Measurements from ENCODE around the gene IRAK1BP1. TPM values are rescaled to one million over a fixed set of nuclear protein-coding genes. Genes with fewer than 3 reads are reported as not detected.

The IRAK1BP1 gene
- total and polyA plus RNA-seq, 10 of the 15 experiments (the other 5 are each of a cell fraction or from before 2014, with no cell fraction given), result 2.3 to 6.7 (median 3.9) TPM

GRCh38 chr6:78845567-78845966 lies 21.8 kb upstream of the IRAK1BP1 start (continued):
- TF ChIP-seq ETV6 (conservative IDR thresholded peaks at IDR 0.05 in 1 of 2, IDR thresholded peaks at IDR 0.05 in 1 of 2; ENCODE audit: borderline replicate concordance in 1 of 2, low read depth in 1 of 2), result no peak
- TF ChIP-seq ZNF217 (IDR thresholded peaks at IDR 0.05), result no peak
- TF ChIP-seq HSF1 (IDR thresholded peaks at IDR 0.05; ENCODE audit: low read depth, low read length), result no peak
- TF ChIP-seq YBX1 (IDR thresholded peaks at IDR 0.05), result no peak
- no peak for TF ChIP-seq ATF2 (IDR thresholded peaks at IDR 0.05; ENCODE audit: low read length)
- no peak for TF ChIP-seq RUNX3 (IDR thresholded peaks at IDR 0.05; ENCODE audit: low read length)
- no peak for TF ChIP-seq SREBF2 (IDR thresholded peaks at IDR 0.05; ENCODE audit: low read length)
- TF ChIP-seq WRNIP1 (IDR thresholded peaks at IDR 0.05; ENCODE audit: borderline replicate concordance, low read depth, low read length), result no peak
- TF ChIP-seq NRF1 (conservative IDR thresholded peaks at IDR 0.05; ENCODE audit: low read depth, low read length), result no peak
- no peak for TF ChIP-seq HDGF (IDR thresholded peaks at IDR 0.05)
- no peak for TF ChIP-seq ZNF384 (IDR thresholded peaks at IDR 0.05; ENCODE audit: borderline replicate concordance, low read depth, low read length)

- ATAC-seq (no peak), FAIRE-seq (no peak), DNase-seq (ENCODE audit: low read depth, low spot score) (no peak)
- no peaks in the 10 kb centered on the region for H3K36me3 ChIP-seq (ENCODE audit: control insufficient read depth in 2 of 2, insufficient read depth in 2 of 2, low read length in 1 of 2)
- no peaks in the 10 kb centered on the region for H3K27me3 ChIP-seq (replicated peaks in 1 of 2; ENCODE audit: control insufficient read depth in 2 of 2, insufficient read depth in 2 of 2, low read length in 1 of 2)
- POLR2A ChIA-PET, result no interaction called here
- no peak overlapping the region for H2AFZ ChIP-seq (ENCODE audit: control insufficient read depth, low read depth, low read length)
- no peak overlapping the region for H3K27ac ChIP-seq (ENCODE audit: control insufficient read depth, insufficient read depth)
- in situ Hi-C loops (cut with MboI), result no loop called here
- H3K9ac ChIP-seq (ENCODE audit: control insufficient read depth, insufficient read depth, low read length), result no peak overlapping the region
- no peaks in the 10 kb centered on the region for H3K4me1 ChIP-seq (ENCODE audit: control insufficient read depth, insufficient read depth, low read length)
- intact Hi-C loops (cut with micrococcal nuclease; ENCODE audit: unreplicated experiment), result no loop called here
- no peaks in the 10 kb centered on the region for H3K79me2 ChIP-seq (ENCODE audit: control insufficient read depth, insufficient read depth, low read length)
- RAD21 ChIA-PET (ENCODE audit: unreplicated experiment), result no interaction called here
- H3K4me3 ChIP-seq, result no peak overlapping the region
- SMC1A ChIA-PET (ENCODE audit: uncharacterized antibody, unreplicated experiment), result interaction anchor here (0.6 kb wide), 1 partner anchor 193 kb away, joined by 3 read pairs; no protein-coding TSS in a partner anchor
- no peaks in the 10 kb centered on the region for H4K20me1 ChIP-seq (ENCODE audit: control insufficient read depth, insufficient read depth)
- BruUV-seq (replicated peaks), result no TSS peak
- no peak overlapping the region for H3K4me2 ChIP-seq (ENCODE audit: control insufficient read depth, insufficient read depth)
- CTCF ChIA-PET, result interaction anchor here (0.7 kb wide), 1 partner anchor 68 kb away, joined by 3 read pairs; no protein-coding TSS in a partner anchor
- no peaks in the 10 kb centered on the region for H3K9me3 ChIP-seq (replicated peaks; ENCODE audit: control insufficient read depth, insufficient read depth, low read length)
- TF ChIP-seq SREBF1 (IDR thresholded peaks at IDR 0.05; ENCODE audit: low read length) (no peak), JUNB (IDR thresholded peaks at IDR 0.05) (no peak), BHLHE40 (IDR thresholded peaks at IDR 0.05; ENCODE audit: borderline replicate concordance in 1 of 2, low read depth in 2 of 2, low read length in 1 of 2) (no peak), PKNOX1 (IDR thresholded peaks at IDR 0.05) (no peak), NFIC (IDR thresholded peaks at IDR 0.05; ENCODE audit: low read depth, low read length) (no peak), TCF7 (IDR thresholded peaks at IDR 0.05; ENCODE audit: borderline replicate concordance) (no peak), YY1 (IDR thresholded peaks at IDR 0.05; ENCODE audit: low read depth, low read length) (no peak), IKZF2 (IDR thresholded peaks at IDR 0.05) (no peak), FOS (IDR thresholded peaks at IDR 0.05; ENCODE audit: borderline replicate concordance, extremely low read depth, insufficient read length) (no peak), STAT1 (conservative IDR thresholded peaks at IDR 0.05) (no peak), MEF2A (IDR thresholded peaks at IDR 0.05; ENCODE audit: insufficient read depth, low read depth, low read length) (no peak), BRCA1 (IDR thresholded peaks at IDR 0.05; ENCODE audit: low read depth, low read length) (no peak), NFXL1 (IDR thresholded peaks at IDR 0.05; ENCODE audit: borderline replicate concordance) (no peak)
Measured at GRCh38 chr6:78850621-78851020, 16.7 kb upstream of the IRAK1BP1 start.
